CD4-positive, alpha-beta memory T cell (primary cell): ENCODE results near the gene LRP1B. TPM values are rescaled to one million over a fixed set of nuclear protein-coding genes. Genes with fewer than 3 reads are reported as not detected.

Source experiments
- CTCF ChIA-PET: fragments of 350-600 bp; sonication (Branson Sonifier 250); formaldehyde crosslinking; loops from one replicate; lab custom pipeline; 2021; ENCODE audit warnings: inconsistent platforms; ENCODE audit not compliant: partially characterized antibody; lab: Charles Lee
- POLR2A ChIA-PET: fragments of 350-600 bp; sonication (Branson Sonifier 250); formaldehyde crosslinking; loops from one replicate; lab custom pipeline; 2021; ENCODE audit not compliant: partially characterized antibody; lab: Charles Lee
- DNase-seq, 5 donors: peaks; one replicate each; pipeline versions ENCODE4 v3.0.0 to v3.0.0-alpha.2; 2020 to 2022; ENCODE audit warnings: mixed read lengths in 1 of 5
- H3K27ac ChIP-seq: one replicate; pipeline ENCODE4 v1.7.0; 2013; ENCODE audit warnings: low read depth, low read length
- H3K27me3 ChIP-seq: 2 replicates; pipeline ENCODE4 v1.7.0; 2013; ENCODE audit warnings: mild to moderate bottlenecking, low read length, moderate library complexity; ENCODE audit not compliant: insufficient read depth
- H3K36me3 ChIP-seq: 2 replicates; pipeline ENCODE4 v1.7.0; 2013; ENCODE audit warnings: mild to moderate bottlenecking, low read length, moderate library complexity; ENCODE audit not compliant: insufficient read depth
- H3K4me1 ChIP-seq: 2 replicates; pipeline ENCODE4 v1.7.0; 2013; ENCODE audit warnings: mild to moderate bottlenecking, low read length, moderate library complexity; ENCODE audit not compliant: insufficient read depth
- H3K4me3 ChIP-seq, 2 donors: one replicate each; pipeline ENCODE4 v1.7.0; 2013; ENCODE audit warnings: low read length in 2 of 2, mild to moderate bottlenecking in 1 of 2
- H3K9me3 ChIP-seq, 2 donors: one replicate each; pipeline ENCODE4 v1.7.0; 2013; ENCODE audit warnings: low read length in 2 of 2, control low read depth in 1 of 2; ENCODE audit not compliant: control insufficient read depth in 1 of 2
- H3K27ac Mint-ChIP-seq, 7 donors: one replicate each; pipeline ENCODE4 v1.8.0; 2020 to 2021; ENCODE audit warnings: mixed read lengths in 7 of 7, mild to moderate bottlenecking in 6 of 7, inconsistent platforms in 3 of 7, moderate library complexity in 3 of 7
- H3K27me3 Mint-ChIP-seq, 2 donors: one replicate each; pipeline ENCODE4 v1.8.0; 2020 to 2021; ENCODE audit warnings: mixed read lengths in 2 of 2
- H3K36me3 Mint-ChIP-seq, 2 donors: one replicate each; pipeline ENCODE4 v1.8.0; 2020 to 2021; ENCODE audit warnings: mixed read lengths in 2 of 2, inconsistent platforms in 1 of 2, mild to moderate bottlenecking in 1 of 2
- H3K4me1 Mint-ChIP-seq, 4 donors: one replicate each; pipeline ENCODE4 v1.8.0; 2020 to 2021; ENCODE audit warnings: mixed read lengths in 4 of 4, mild to moderate bottlenecking in 1 of 4
- H3K4me3 Mint-ChIP-seq, 8 donors: one replicate each; pipeline ENCODE4 v1.8.0; 2020 to 2021; ENCODE audit warnings: mixed read lengths in 8 of 8, mild to moderate bottlenecking in 7 of 8, moderate library complexity in 6 of 8, inconsistent platforms in 3 of 8
- H3K9me3 Mint-ChIP-seq, 8 donors: one replicate each; pipeline ENCODE4 v1.8.0; 2020 to 2021; ENCODE audit warnings: mixed read lengths in 8 of 8, mild to moderate bottlenecking in 5 of 8, inconsistent platforms in 3 of 8, moderate library complexity in 1 of 8
- intact Hi-C: fragments of 100-400 bp; cut with micrococcal nuclease; formaldehyde crosslinking; loops from one replicate; pipeline ENCODE4 v1.15.1; 2023
- polyA plus RNA-seq, 2 donors: library from polyadenylated mRNA; unstranded; fragments of 300-500 nt; fragmentation: Illumina TruSeq; gene quantifications; one replicate each; pipeline ENCODE4 v1.2.3, GENCODE V29; 2021
- total RNA-seq, 2 experiments: library from RNA; stranded (reverse); gene quantifications; one replicate each; pipeline ENCODE4 v1.2.3, GENCODE V29; 2021

Gene LRP1B
- total and polyA plus RNA-seq, 4 experiments from 2014 or later: not detected

DNA sequence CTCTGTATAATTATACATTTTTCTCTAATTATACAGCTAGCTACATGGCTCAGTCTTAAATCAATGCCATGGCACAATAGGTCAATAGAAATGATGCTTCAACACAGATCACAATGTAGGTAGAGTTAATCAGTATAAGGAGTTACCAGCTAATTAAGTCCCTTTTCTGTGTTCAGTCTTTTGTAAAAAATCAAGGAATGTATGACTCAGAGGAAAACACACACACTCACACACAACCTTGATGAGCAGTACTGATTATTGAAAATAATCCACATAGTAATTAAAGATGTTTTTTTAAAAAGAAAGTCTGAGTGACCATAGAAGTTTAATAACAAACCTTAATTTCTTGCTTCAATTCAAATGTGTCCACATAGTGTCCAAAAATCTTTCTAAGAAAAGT lies 691.3 kb downstream of the LRP1B start:
- Mint-ChIP-seq H3K27me3 (no peaks in the 10 kb centered on the region), H3K9me3 (peaks cover 0 to 24% (median 8%) of the 10 kb centered on the region in 8 donors), H3K36me3 (no peaks in the 10 kb centered on the region), H3K4me1 (no peaks in the 10 kb centered on the region), H3K4me3 (no peak overlapping the region), H3K27ac (no peak overlapping the region)
- ChIA-PET CTCF (no interaction called here), POLR2A (no interaction called here)
- Histone ChIP-seq H3K27ac (no peak overlapping the region), H3K4me3 (no peak overlapping the region), H3K36me3 (no peaks in the 10 kb centered on the region), H3K9me3 (no peaks in the 10 kb centered on the region), H3K4me1 (no peaks in the 10 kb centered on the region), H3K27me3 (no peaks in the 10 kb centered on the region)
- DNase-seq: no peak
- intact Hi-C loops: no loop called here

DNA sequence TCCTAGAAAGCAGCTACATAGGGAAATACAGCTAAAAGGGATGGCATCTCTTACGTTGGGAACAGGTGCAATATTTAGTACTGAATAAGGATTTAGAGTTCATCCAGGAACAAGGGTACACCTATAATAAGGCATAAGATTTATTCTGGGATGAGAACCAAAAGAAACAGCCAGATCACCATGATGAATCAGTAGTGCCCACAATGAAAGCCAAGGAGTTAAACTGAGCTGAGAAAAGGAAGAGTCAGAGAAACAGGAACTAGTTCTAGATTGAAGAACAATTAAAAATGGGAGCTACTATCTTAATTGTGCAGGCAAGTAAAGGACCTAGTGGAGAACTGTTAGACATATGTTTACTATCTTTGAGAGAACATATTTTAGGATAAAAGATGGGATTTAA lies 692.3 kb downstream of the LRP1B start:
- CTCF ChIA-PET: no interaction called here
- H3K27me3 Mint-ChIP-seq: no peaks in the 10 kb centered on the region
- H3K9me3 ChIP-seq: no peaks in the 10 kb centered on the region
- H3K27me3 ChIP-seq: no peaks in the 10 kb centered on the region
- H3K4me3 ChIP-seq: no peak overlapping the region
- no peaks in the 10 kb centered on the region for H3K4me1 Mint-ChIP-seq
- H3K9me3 Mint-ChIP-seq: peaks cover 0 to 24% (median 9%) of the 10 kb centered on the region in 8 donors
- no peak for DNase-seq
- no peaks in the 10 kb centered on the region for H3K36me3 Mint-ChIP-seq
- intact Hi-C loops: no loop called here
- no peak overlapping the region for H3K4me3 Mint-ChIP-seq
- no peak overlapping the region for H3K27ac ChIP-seq
- H3K4me1 ChIP-seq: no peaks in the 10 kb centered on the region
- H3K27ac Mint-ChIP-seq: no peak overlapping the region
- POLR2A ChIA-PET: no interaction called here
- H3K36me3 ChIP-seq: no peaks in the 10 kb centered on the region

DNA sequence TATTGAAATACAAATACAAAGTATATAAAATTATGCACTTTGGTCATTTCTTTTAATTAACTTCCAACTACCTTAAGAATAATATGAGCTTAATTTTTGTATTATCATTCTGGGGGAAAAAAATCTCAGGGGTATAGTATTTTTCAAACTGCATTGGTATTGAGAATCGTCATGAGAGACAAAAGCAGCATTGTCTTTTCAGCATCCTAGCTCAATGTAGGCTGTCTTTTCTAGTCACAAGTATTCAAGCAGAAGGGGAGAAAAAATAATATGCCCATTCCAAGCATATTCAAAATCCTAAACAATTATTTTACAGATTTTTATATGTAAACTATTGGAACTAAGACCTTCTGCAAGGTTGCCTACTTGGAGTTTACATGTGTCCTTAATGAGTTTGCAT lies 693.3 kb downstream of the LRP1B start:
- H3K9me3 ChIP-seq: no peaks in the 10 kb centered on the region
- H3K4me3 ChIP-seq: no peak overlapping the region
- Mint-ChIP-seq H3K27ac (no peak overlapping the region), H3K4me3 (no peak overlapping the region), H3K4me1 (no peaks in the 10 kb centered on the region), H3K27me3 (no peaks in the 10 kb centered on the region), H3K9me3 (peaks cover 2 to 24% (median 9%) of the 10 kb centered on the region in 8 donors), H3K36me3 (no peaks in the 10 kb centered on the region)
- CTCF ChIA-PET: no interaction called here
- intact Hi-C loops: no loop called here
- no peak overlapping the region for H3K27ac ChIP-seq
- DNase-seq: no peak
- no peaks in the 10 kb centered on the region for H3K27me3 ChIP-seq
- POLR2A ChIA-PET: no interaction called here
- no peaks in the 10 kb centered on the region for H3K36me3 ChIP-seq
- no peaks in the 10 kb centered on the region for H3K4me1 ChIP-seq

GRCh38 chr2:141423124-141423523 lies 707.7 kb downstream of the LRP1B start:
- no peaks in the 10 kb centered on the region for H3K27me3 ChIP-seq
- H3K9me3 ChIP-seq: no peaks in the 10 kb centered on the region
- ChIA-PET CTCF (no interaction called here), POLR2A (no interaction called here)
- Mint-ChIP-seq H3K9me3 (peaks cover 0 to 14% (median 5%) of the 10 kb centered on the region in 8 donors), H3K27ac (no peak overlapping the region), H3K4me1 (no peaks in the 10 kb centered on the region), H3K27me3 (no peaks in the 10 kb centered on the region), H3K36me3 (no peaks in the 10 kb centered on the region), H3K4me3 (no peak overlapping the region)
- DNase-seq: no peak
- no peak overlapping the region for H3K27ac ChIP-seq
- H3K36me3 ChIP-seq: no peaks in the 10 kb centered on the region
- H3K4me1 ChIP-seq: no peaks in the 10 kb centered on the region
- intact Hi-C loops: no loop called here
- H3K4me3 ChIP-seq: no peak overlapping the region

DNA sequence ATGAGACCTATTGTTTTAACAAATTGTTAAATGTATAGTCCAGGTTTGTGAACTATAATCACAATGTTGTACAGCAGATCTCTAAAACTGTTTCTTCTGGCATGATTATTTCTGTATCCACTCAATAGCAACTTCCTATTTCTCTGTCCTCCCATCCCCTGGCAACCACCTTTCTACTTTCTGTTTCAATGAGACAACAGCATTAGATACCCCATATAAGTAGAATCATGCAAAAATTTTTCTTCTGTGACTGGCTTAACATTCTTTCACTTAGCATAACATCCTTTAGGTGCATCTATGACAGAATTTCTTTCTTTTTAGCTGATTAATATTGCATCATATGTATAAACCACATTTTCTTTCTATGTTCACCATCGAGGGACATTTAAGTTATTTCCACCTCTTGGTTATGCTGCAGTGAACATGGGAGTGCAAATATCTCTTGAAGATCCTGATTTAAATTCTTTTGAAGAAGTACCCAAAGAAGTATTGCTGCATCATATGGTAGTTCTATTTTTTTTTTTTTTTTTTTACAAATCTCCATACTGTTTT lies 713.5 kb downstream of the LRP1B start:
- intact Hi-C loops: no loop called here
- no peak for DNase-seq
- Histone ChIP-seq H3K27ac (no peak overlapping the region), H3K27me3 (no peaks in the 10 kb centered on the region), H3K9me3 (no peaks in the 10 kb centered on the region), H3K4me3 (no peak overlapping the region), H3K36me3 (no peaks in the 10 kb centered on the region), H3K4me1 (no peaks in the 10 kb centered on the region)
- ChIA-PET POLR2A (no interaction called here), CTCF (no interaction called here)
- Mint-ChIP-seq H3K27me3 (no peaks in the 10 kb centered on the region), H3K9me3 (peaks cover 3 to 33% (median 12%) of the 10 kb centered on the region in 8 donors), H3K4me1 (peaks cover 0 to 4% (median 0%) of the 10 kb centered on the region in 4 donors), H3K36me3 (no peaks in the 10 kb centered on the region), H3K27ac (no peak overlapping the region), H3K4me3 (no peak overlapping the region)

DNA sequence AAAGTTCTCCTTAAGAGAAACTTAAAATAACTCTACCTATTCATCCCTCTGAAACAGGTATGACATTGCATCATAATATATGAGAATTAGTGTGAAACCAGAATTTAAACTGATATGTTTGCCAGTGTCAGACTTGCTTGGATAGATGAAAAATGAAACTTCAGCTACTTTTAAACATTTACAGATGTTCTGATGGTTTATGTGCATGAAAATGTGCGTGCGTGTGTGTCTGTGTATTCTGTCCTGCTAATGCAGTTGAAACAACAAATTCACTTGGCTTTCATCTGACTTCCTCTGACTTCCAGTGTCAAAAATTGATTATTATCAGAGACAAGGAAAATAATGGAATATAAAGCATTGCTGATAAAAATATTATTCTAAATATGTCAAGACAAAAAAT lies 719.4 kb downstream of the LRP1B start:
- peaks cover 0 to 18% (median 9%) of the 10 kb centered on the region in 8 donors for H3K9me3 Mint-ChIP-seq
- H3K4me3 Mint-ChIP-seq: no peak overlapping the region
- no peaks in the 10 kb centered on the region for H3K36me3 Mint-ChIP-seq
- H3K27me3 Mint-ChIP-seq: no peaks in the 10 kb centered on the region
- no peak for DNase-seq
- H3K27ac Mint-ChIP-seq: no peak overlapping the region
- Histone ChIP-seq H3K27me3 (no peaks in the 10 kb centered on the region), H3K36me3 (no peaks in the 10 kb centered on the region), H3K27ac (no peak overlapping the region), H3K4me1 (no peaks in the 10 kb centered on the region), H3K4me3 (no peak overlapping the region), H3K9me3 (no peaks in the 10 kb centered on the region)
- CTCF ChIA-PET: no interaction called here
- peaks cover 0 to 4% (median 0%) of the 10 kb centered on the region in 4 donors for H3K4me1 Mint-ChIP-seq
- POLR2A ChIA-PET: no interaction called here
- intact Hi-C loops: no loop called here

GRCh38 chr2:141399270-141399669 lies 731.5 kb downstream of the LRP1B start:
- ChIA-PET CTCF (no interaction called here), POLR2A (no interaction called here)
- intact Hi-C loops: no loop called here
- no peak for DNase-seq
- no peak overlapping the region for H3K27ac Mint-ChIP-seq
- no peaks in the 10 kb centered on the region for H3K4me1 Mint-ChIP-seq
- H3K4me1 ChIP-seq: no peaks in the 10 kb centered on the region
- no peaks in the 10 kb centered on the region for H3K27me3 Mint-ChIP-seq
- no peak overlapping the region for H3K4me3 ChIP-seq
- no peaks in the 10 kb centered on the region for H3K36me3 ChIP-seq
- no peak overlapping the region for H3K27ac ChIP-seq
- no peaks in the 10 kb centered on the region for H3K36me3 Mint-ChIP-seq
- H3K4me3 Mint-ChIP-seq: no peak overlapping the region
- no peaks in the 10 kb centered on the region for H3K27me3 ChIP-seq
- no peaks in the 10 kb centered on the region for H3K9me3 ChIP-seq
- H3K9me3 Mint-ChIP-seq: peaks cover 0 to 8% (median 2%) of the 10 kb centered on the region in 8 donors

DNA sequence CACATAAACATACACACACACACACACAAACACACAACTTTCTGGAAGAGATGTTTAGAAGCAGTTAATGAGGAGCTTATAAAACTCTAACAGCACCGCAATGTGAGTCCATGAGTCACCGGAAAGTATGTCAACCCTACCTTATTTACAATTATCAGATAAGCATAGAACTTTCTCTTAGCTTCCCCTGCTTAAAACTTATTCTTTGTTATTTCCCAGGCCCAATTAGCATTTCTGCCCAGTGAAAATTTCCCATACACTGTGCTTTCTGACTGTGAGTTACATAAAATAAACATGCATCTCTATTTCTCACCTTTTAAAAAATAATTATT lies 737.6 kb downstream of the LRP1B start:
- no peaks in the 10 kb centered on the region for H3K4me1 ChIP-seq
- H3K9me3 ChIP-seq: no peaks in the 10 kb centered on the region
- Mint-ChIP-seq H3K36me3 (no peaks in the 10 kb centered on the region), H3K27me3 (no peaks in the 10 kb centered on the region), H3K9me3 (peaks cover 0 to 14% (median 4%) of the 10 kb centered on the region in 8 donors), H3K27ac (no peak overlapping the region), H3K4me1 (no peaks in the 10 kb centered on the region), H3K4me3 (no peak overlapping the region)
- ChIA-PET CTCF (no interaction called here), POLR2A (no interaction called here)
- H3K27me3 ChIP-seq: no peaks in the 10 kb centered on the region
- H3K27ac ChIP-seq: no peak overlapping the region
- DNase-seq: no peak
- H3K4me3 ChIP-seq: no peak overlapping the region
- H3K36me3 ChIP-seq: no peaks in the 10 kb centered on the region
- intact Hi-C loops: no loop called here
